Gastroesophageal sphincter (tissue), 4 donors: ENCODE data around the gene EEF1A2. TPM values are rescaled to one million over a fixed set of nuclear protein-coding genes. Genes with fewer than 3 reads are reported as not detected.

Source experiments
- ATAC-seq: fragments of 150-250 bp; one replicate; pipeline ENCODE4 v1.9.1; 2016; ENCODE audit warnings: mild to moderate bottlenecking, moderate library complexity
- H3K27ac ChIP-seq, 4 donors: fragments of 200-600 bp; sonication (generic) in 3 of 4; 1 replicate in 3 of 4; 2 replicates in 1 of 4; pipeline ENCODE4 v1.5.1; 2016 to 2019
- H3K27me3 ChIP-seq: fragments of 200-600 bp; sonication (generic); one replicate; pipeline ENCODE4 v1.5.1; 2019
- H3K36me3 ChIP-seq, 2 donors: fragments of 200-600 bp; sonication (generic); one replicate each; pipeline ENCODE4 v1.5.1; 2019; ENCODE audit warnings: control low read depth in 1 of 2
- H3K4me1 ChIP-seq, 3 donors: fragments of 200-600 bp; sonication (generic); 1 replicate in 2 of 3; 2 replicates in 1 of 3; pipeline ENCODE4 v1.5.1; 2016 to 2019; ENCODE audit warnings: control low read depth in 2 of 3
- H3K4me3 ChIP-seq, 2 donors: fragments of 200-600 bp; sonication (generic); one replicate each; pipeline ENCODE4 v1.5.1; 2019; ENCODE audit warnings: mild to moderate bottlenecking in 1 of 2, moderate library complexity in 1 of 2
- H3K9me3 ChIP-seq, 3 donors: fragments of 200-600 bp; sonication (generic); one replicate each; pipeline ENCODE4 v1.5.1; 2017 to 2019; ENCODE audit warnings: control low read depth in 2 of 3
- EP300 ChIP-seq: sonication (generic); formaldehyde crosslinking; IDR thresholded peaks from one replicate; pipeline ENCODE4 v1.6.1; 2017; ENCODE audit warnings: antibody characterized with exemption, mild to moderate bottlenecking
- POLR2A ChIP-seq, 2 donors: fragments of 450-650 bp; IDR thresholded peaks; one replicate each; pipeline ENCODE4 v1.6.1; 2017; ENCODE audit warnings: antibody characterized with exemption in 2 of 2, mild to moderate bottlenecking in 2 of 2, moderate library complexity in 1 of 2
- POLR2AphosphoS5 ChIP-seq: sonication (generic); formaldehyde crosslinking; IDR thresholded peaks from one replicate; pipeline ENCODE4 v1.6.1; 2017; ENCODE audit warnings: antibody characterized with exemption
- WGBS, 2 donors: methylation state at CpG; one replicate each; pipeline ENCODE4 v1.1.5; 2018; ENCODE audit warnings: low coverage in 1 of 2; 5-methylcytosine and 5-hydroxymethylcytosine counted together
- total RNA-seq, 4 donors: library from RNA; depleted of rRNA; stranded (reverse); fragments of >200 nt; gene quantifications; one replicate each; pipeline ENCODE4 v1.1.0, GENCODE V29; 2016
- TF ChIP-seq, protein P1 (sequence below), 4 experiments: fragments of 200-600 bp in 2 of 4; fragments of 450-650 bp in 2 of 4; sonication (generic) in 1 of 4; IDR thresholded peaks; one replicate each; pipeline ENCODE4 v1.5.1; 2017 to 2019; ENCODE audit warnings: antibody characterized with exemption in 4 of 4, mild to moderate bottlenecking in 2 of 4, moderate library complexity in 2 of 4

The EEF1A2 gene
- total RNA-seq, 4 donors from 2014 or later = 0.47 to 6.5 (median 3.4) TPM

DNA sequence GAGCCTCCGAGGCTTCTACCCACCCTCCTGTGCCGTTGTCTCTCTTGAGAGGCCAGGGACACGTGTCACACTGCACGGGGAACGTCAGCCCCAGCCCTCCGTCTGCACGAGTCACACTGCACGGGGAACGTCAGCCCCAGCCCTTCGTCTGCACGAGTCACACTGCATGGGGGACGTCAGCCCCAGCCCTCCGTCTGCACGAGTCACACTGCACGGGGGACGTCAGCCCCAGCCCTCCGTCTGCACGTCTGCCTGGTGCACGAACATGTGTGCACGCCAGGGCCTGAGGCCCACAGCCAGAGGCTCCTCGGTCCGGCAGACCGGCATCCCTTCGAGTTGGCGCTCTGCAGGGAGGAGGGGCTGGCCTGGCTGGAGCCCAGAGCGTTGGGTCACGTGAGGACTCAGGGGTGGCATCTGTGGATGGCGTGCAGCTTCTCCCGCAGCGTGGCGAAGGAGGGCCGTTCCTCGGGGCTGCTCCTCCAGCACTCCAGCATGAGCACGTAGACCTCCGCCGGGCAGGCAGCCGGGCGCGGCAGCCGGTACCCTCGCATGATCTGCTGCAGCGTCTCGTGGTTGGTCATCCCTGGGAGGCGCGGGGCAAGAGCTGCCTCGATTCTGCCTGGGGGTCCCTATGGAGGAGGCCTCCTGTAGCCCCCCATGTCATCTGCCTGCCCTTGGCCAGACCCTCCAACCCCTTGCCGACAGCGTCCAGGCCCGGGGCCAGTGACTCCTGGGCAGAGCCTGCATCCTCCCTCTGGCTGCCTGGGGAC, 41.7 kb upstream of the EEF1A2 start:
- Histone ChIP-seq H3K27me3 (peaks cover 47% of the 10 kb centered on the region), H3K4me1 (peaks cover 0 to 25% (median 8%) of the 10 kb centered on the region in 3 donors), H3K27ac (no peak overlapping the region), H3K36me3 (no peaks in the 10 kb centered on the region), H3K4me3 (no peak overlapping the region), H3K9me3 (no peaks in the 10 kb centered on the region)
- TF ChIP-seq EP300 (no peak), POLR2A (IDR thresholded peaks at IDR 0.05) (no peak), POLR2AphosphoS5 (no peak)
- TF ChIP-seq, protein P1, sequence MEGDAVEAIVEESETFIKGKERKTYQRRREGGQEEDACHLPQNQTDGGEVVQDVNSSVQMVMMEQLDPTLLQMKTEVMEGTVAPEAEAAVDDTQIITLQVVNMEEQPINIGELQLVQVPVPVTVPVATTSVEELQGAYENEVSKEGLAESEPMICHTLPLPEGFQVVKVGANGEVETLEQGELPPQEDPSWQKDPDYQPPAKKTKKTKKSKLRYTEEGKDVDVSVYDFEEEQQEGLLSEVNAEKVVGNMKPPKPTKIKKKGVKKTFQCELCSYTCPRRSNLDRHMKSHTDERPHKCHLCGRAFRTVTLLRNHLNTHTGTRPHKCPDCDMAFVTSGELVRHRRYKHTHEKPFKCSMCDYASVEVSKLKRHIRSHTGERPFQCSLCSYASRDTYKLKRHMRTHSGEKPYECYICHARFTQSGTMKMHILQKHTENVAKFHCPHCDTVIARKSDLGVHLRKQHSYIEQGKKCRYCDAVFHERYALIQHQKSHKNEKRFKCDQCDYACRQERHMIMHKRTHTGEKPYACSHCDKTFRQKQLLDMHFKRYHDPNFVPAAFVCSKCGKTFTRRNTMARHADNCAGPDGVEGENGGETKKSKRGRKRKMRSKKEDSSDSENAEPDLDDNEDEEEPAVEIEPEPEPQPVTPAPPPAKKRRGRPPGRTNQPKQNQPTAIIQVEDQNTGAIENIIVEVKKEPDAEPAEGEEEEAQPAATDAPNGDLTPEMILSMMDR (IDR thresholded peaks at IDR 0.05) = no peak
- 93% methylated on average over 3 of the region's 49 CpGs; no CpG with 5 or more reads in 1 of the 2 donors for WGBS, 2 donors
- ATAC-seq = no peak

DNA sequence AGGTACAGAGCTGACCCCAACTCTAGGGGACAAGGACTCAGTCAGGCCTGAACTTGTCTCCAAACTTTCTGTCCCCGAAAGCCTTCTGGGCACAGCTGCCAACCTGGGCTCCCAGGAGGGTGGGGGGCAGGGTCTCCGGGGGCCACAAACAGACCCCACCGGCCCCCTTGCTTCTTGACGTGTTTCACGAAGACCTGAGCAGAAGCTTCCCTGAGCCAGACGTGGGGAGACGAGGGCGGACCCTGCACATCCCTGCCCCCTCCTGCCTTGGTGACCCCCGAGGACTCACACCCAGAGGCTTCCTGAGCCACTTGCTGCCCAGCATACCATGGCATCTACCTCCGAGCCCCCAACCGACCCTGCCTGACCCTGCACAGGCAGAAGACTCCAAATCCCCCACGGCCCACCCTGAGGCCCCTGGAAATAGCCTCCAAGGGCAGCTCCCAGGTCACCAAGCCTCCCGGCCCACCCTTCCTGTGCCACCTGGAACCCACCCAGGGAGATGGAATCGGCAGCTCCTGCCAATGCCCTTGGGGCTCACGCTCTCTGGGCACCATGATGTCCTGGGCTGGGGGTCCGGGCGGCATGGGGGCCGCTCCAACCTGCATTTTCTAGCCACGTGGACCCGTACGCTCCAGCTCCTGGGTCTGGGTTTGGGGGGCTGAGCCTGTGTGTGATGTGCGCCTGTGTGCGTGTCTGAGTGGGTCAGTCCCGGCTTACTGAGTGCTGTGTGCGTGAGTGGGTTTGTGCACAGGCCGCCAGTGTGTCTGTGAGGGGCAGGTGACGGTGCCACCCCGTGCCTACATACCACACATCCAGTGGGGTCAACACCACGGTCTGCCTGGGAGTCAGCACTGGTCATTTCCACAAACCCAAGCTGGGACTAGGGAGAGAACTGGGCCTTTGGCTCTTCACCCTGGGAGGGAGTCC, 40.8 kb upstream of the EEF1A2 start:
- ATAC-seq = no peak
- peaks cover 47% of the 10 kb centered on the region for H3K27me3 ChIP-seq
- WGBS, 2 donors = 100% methylated on average over 1 to 2 of the region's 29 CpGs

DNA sequence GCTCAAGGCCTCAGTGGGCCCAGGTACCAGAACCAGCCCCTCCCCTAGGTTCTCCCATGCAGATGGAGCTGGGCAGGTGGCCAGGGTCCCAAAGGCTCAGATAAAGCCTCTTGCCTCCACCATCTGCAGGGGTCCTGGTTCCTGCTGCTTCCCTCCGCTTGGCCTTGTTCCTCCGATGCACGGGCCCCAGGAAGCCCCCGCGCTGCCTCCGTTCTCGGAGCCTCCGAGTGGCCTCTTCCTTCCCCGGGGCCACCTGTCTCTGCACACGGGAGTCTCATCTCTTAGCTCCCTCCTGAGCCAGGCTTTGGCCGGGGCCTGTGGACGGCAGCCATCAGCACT, 40.2 kb upstream of the EEF1A2 start:
- Histone ChIP-seq H3K4me1 (peaks cover 0 to 36% (median 12%) of the 10 kb centered on the region in 3 donors), H3K9me3 (no peaks in the 10 kb centered on the region), H3K36me3 (no peaks in the 10 kb centered on the region), H3K4me3 (no peak overlapping the region), H3K27me3 (peaks cover 47% of the 10 kb centered on the region), H3K27ac (no peak overlapping the region)
- no CpG with 5 or more reads among the region's 12 CpGs for WGBS, 2 donors
- no peak for ATAC-seq
- TF ChIP-seq, protein P1 (IDR thresholded peaks at IDR 0.05) = no peak
- TF ChIP-seq EP300 (no peak), POLR2AphosphoS5 (no peak), POLR2A (IDR thresholded peaks at IDR 0.05) (no peak)

More for the DNA sequence above, 40.8 kb upstream of the EEF1A2 start:
- H3K36me3 ChIP-seq = no peaks in the 10 kb centered on the region
- no peak for TF ChIP-seq POLR2AphosphoS5
- no peak for TF ChIP-seq EP300
- TF ChIP-seq, protein P1 (IDR thresholded peaks at IDR 0.05) = no peak
- TF ChIP-seq POLR2A (IDR thresholded peaks at IDR 0.05) = no peak
- peaks cover 0 to 33% (median 12%) of the 10 kb centered on the region in 3 donors for H3K4me1 ChIP-seq
- no peaks in the 10 kb centered on the region for H3K9me3 ChIP-seq
- no peak overlapping the region for H3K4me3 ChIP-seq
- H3K27ac ChIP-seq = no peak overlapping the region

DNA sequence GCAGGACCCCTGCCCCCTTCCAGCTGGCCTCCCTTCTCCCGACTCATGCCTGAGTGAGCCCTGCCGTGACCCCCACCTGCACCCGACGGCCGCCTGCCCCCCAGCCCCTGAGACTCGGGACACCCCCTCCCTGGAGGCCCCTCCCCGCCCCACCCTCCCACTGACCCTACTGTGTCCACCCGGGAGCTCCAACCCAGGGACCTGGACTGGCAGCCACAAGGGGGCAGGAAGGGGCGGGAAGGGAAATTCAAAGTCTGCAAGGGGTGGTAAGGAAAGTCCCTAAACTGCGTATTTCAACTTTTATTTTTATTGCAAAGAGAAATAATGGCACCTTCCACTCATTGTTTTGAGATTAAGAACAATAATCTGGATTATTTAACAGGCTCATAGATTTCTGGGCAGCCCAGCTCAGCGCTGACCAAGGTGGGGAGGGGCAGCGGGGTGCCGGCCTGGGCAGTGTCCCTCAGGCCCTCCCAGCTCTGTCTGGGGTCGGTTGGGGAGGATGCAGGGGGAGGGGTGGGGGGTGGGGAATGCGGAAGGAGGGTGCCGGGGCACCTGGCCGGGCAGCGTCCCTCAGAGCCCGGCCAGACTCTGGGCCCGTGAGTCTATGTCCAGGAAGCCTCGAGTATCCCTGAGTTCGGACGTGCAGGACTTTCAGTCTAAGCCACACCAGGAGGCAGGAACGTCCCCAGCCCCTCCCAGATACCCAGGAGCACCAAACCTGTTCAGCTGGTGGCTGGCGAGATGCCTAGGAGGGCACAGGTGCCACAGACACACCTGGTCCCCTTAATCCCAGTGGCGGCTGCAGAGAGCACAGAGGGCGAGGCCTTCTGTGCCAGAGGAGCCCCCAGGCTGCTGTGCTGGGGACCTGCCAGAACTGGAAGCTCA, 39.6 kb upstream of the EEF1A2 start:
- Histone ChIP-seq H3K27ac (peak overlapping the region in 1 of 4 donors; percentile 52), H3K4me3 (peak overlapping the region in 1 of 2 donors; percentile 42), H3K9me3 (no peaks in the 10 kb centered on the region), H3K4me1 (peaks cover 0 to 36% (median 12%) of the 10 kb centered on the region in 3 donors), H3K27me3 (peaks cover 51% of the 10 kb centered on the region), H3K36me3 (no peaks in the 10 kb centered on the region)
- WGBS, 2 donors = 100% methylated on average over 2 of the region's 27 CpGs; no CpG with 5 or more reads in 1 of the 2 donors
- ATAC-seq = peak; percentile 6
- no peak for TF ChIP-seq POLR2A (IDR thresholded peaks at IDR 0.05)
- no peak for TF ChIP-seq EP300
- TF ChIP-seq POLR2AphosphoS5 = no peak
- TF ChIP-seq, protein P1 (IDR thresholded peaks at IDR 0.05) = peak in 1 of 4 experiments; percentile 32
